NK-92 (cell line): ENCODE results near the gene THEMIS.
"Not testable (repeated sequence)": the region's sequence is repeated elsewhere in the genome, so short reads cannot be mapped to it uniquely, and the experiment has no call there.

Experiments used
- DNase-seq: peaks from one replicate; lab custom pipeline; 2025; ENCODE audit not compliant: unreplicated experiment; lab: John Stamatoyannopoulos, UW

THEMIS gene

GRCh38 chr6:127732927-127733326 lies 167.9 kb downstream of the THEMIS start:
- no peak for DNase-seq

DNA sequence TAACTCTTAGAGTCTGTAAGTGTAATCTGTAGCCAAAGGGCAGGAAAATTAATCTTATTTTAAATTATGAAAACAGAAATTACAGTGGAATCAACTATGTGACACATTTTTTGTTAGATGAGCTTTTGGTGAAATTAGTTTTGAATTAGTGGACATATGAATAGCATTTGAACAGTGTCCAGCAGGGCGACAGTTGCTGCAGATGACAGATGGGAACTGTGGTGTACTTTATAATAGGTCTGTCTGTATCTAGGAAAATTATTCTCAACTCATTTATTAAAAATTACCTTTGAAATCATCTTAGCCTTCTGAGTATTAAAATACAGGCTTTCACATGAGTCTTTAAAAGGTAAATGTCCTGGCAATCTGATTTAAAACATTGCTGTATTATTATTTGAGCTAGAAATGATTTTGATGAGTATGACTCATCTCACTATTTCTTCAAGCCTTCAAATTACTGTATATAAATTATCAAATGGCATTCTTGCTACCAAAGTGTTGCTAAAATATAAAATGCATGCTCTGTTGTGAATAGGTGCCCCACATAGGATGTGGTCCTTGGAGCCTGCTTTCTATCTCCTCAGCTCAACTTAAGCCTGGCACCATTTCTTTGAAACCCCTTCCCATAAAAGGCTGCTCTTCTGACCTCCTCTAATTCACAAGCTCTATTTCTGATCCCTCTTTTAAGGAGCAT lies 173.5 kb downstream of the THEMIS start:
- DNase-seq: no peak

GRCh38 chr6:127725821-127726220 lies 175.0 kb downstream of the THEMIS start:
- DNase-seq: no peak

GRCh38 chr6:127718694-127719093 lies 182.2 kb downstream of the THEMIS start:
- no peak for DNase-seq

DNA sequence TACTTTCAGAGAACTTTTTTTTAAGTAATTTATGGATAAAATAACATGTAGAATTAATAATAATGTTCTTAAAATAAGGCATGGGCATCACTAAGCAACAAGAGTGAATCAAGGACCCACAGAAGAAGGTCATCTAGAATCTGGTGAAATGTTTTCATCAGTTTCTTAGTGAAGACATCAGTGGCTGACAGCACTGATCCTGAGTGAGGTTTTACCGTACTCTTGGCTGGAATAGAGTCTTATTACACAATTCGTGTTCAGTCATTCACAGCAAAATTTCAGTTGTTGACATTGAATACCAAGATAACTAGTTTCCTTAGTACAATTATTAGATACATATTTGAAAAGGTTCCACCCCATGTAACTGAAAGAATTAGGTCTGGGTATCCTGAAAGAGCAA lies 183.5 kb downstream of the THEMIS start:
- no peak for DNase-seq

GRCh38 chr6:127716465-127716864 lies 184.4 kb downstream of the THEMIS start:
- no peak for DNase-seq

DNA sequence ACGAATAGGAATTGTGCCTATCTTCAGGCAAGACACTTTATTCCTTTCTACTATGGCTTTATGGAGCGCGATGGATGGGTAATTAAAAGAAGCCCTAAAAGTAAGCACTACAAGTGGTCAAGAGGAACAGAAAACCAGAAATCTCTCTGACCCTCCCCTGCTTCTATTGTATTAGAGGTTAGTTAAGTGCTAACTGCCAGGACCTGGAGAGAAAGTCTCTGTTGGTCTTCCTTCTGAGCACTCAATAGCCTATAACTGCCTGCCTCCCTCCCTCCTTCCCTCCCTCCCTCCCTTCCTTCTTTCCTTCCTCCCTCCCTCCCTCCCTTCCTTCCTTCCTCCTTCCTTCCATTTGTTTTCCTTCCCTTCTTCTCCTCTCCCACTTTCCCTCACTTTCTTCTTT lies 190.2 kb downstream of the THEMIS start:
- DNase-seq: no peak

DNA sequence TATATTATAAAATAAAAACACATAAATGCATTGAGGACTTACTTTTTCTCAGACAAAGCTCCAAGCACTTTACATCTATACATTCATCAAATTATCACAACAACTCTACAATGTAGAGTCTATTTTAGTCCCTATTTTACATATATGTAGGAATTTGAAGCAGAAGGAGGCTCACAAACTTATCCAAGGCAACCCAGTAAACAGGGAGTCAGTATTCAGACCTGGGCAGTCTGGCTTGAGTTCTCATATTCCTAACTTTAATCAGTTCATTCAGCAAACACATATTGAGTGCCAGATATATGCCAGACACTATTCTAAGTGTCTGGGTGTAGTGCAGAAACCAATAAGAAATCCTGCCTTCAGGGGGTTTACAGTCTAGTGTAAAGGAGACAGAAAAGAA lies 194.6 kb downstream of the THEMIS start:
- DNase-seq: no peak

DNA sequence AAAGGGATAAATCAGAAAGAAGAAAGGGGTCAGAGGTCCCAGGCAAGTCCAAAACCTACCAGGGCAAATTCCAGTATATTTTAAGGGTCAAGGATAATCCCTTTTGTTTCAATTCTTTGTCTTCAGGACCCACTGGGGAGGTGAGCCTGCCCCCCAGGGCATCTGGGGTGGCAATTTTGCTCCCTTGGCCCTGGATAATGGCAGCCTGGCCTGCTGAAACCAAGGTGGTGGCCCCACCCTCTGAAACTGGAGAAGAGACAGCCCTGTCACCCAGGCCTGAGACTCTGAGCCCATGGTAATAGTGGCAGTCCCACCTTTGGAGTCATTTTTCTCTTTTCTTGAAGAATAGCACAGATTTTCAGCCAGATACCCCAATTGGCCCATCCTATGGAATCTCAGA lies 205.8 kb downstream of the THEMIS start:
- no peak for DNase-seq

GRCh38 chr6:127691146-127691545 lies 209.7 kb downstream of the THEMIS start:
- no peak for DNase-seq

DNA sequence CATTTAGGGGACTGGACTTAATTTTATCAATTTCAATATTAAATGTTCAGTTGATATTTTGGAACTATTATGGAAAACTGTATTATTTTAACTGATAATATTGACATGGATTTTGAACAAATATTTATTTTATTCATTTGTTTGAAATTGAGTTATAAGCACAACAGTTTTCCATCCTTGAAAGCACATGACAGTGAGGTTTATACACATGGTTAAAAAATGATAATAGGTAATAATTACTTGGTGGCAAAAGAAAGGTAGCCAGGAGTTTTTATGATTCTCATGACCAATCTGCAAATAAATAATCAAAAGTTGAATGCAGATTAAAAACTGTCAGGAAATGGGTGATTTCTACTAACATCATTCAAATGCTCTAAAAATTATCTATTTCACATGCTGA lies 210.3 kb downstream of the THEMIS start:
- DNase-seq: no peak

GRCh38 chr6:127690092-127690491 lies 210.8 kb downstream of the THEMIS start:
- no peak for DNase-seq

DNA sequence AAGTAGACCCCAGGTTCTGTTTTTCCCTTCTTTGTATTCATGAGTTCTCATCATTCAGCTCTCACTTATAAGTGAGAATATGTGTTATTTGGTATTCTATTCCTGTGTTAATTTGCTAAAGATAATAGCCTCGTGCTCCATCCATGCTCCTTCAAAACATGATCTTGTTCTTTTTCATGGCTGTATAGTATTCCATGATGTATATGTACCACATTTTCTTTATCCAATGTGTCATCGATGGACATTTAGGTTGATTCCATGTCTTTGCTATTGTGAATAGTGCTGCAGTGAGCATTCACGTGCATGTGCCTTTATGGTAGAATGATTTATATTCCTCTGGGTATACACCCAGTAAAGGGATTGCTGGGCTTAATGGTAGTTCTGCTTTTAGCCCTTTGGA lies 213.4 kb downstream of the THEMIS start:
- DNase-seq: not testable (repeated sequence)

GRCh38 chr6:127686084-127686483 lies 214.8 kb downstream of the THEMIS start:
- DNase-seq: no peak

DNA sequence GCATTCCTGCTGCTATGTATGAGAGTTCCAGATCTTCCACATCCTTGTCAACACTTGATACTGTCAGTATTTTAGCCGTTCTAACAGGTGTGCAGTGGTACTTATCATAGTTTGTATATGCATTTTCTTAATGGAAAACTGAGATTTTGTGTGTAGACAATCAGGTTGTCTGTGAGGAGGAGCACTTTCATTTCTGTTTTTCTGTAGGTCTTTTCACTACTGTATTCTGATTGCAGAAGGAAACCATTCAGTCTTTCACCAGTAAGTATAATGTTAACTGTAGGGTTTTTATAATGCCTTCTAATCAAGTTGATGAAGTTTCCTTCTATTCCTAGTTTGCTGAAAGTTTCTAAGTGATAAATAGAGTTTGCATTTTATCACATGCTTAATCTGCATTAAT lies 216.4 kb downstream of the THEMIS start:
- DNase-seq: no peak
